Stimulated activated CD4-positive, alpha-beta T cell treated with anti-CD3 and anti-CD28 coated beads, TNF-alpha, amount 100 ng/mL, for 24 hours (primary cell): ENCODE measurements around the gene CLCA1.

Experiments used
- DNase-seq, 3 experiments: peaks; one replicate each; pipeline ENCODE4 v3.0.0-alpha.2; 2020; ENCODE audit warnings: low read depth in 3 of 3

CLCA1 gene

GRCh38 chr1:86546787-86547221 lies 78.1 kb downstream of the CLCA1 start, which contains the start of gene CLCA4:
TSS of gene CLCA4 (plus strand) at chr1:86547078. CDS start at chr1:86547120, 42 bp downstream.
- DNase-seq = no peak

GRCh38 chr1:86548839-86549238 lies 80.1 kb downstream of the CLCA1 start:
- DNase-seq = no peak
